Measurements from ENCODE around the gene RAB19. TPM values are rescaled to one million over a fixed set of nuclear protein-coding genes. Genes with fewer than 3 reads are reported as not detected.

The RAB19 gene
- total and polyA plus RNA-seq, 9 of the 15 experiments (the other 6 are each of a cell fraction or from before 2014, with no cell fraction given) = not detected

GRCh38 chr7:140391634-140392033 is 12.2 kb upstream of the RAB19 start (continued):
- no peak for TF ChIP-seq CUX1 (CRISPR knock-in tag; IDR thresholded peaks at IDR 0.05)
- no peak for TF ChIP-seq E4F1 (CRISPR knock-in tag; IDR thresholded peaks at IDR 0.05; ENCODE audit: borderline replicate concordance)
- no peak for TF ChIP-seq NFE2 (IDR thresholded peaks at IDR 0.05; ENCODE audit: low read depth)
- TF ChIP-seq NONO (IDR thresholded peaks at IDR 0.05; ENCODE audit: low read depth in 2 of 2, low read length in 1 of 2) = no peak
- no peak for TF ChIP-seq SP2 (IDR thresholded peaks at IDR 0.05; ENCODE audit: extremely low read depth, low read depth, low read length, poor library complexity, severe bottlenecking)
- TF ChIP-seq LCOR (CRISPR knock-in tag; IDR thresholded peaks at IDR 0.05) = no peak
- TF ChIP-seq TAF7 (tag; IDR thresholded peaks at IDR 0.05) = no peak
- TF ChIP-seq SMAD4 (CRISPR knock-in tag; conservative IDR thresholded peaks at IDR 0.05) = peak; percentile 76
- TF ChIP-seq ZNF232 (CRISPR knock-in tag; IDR thresholded peaks at IDR 0.05) = no peak
- TF ChIP-seq ILK (tag; IDR thresholded peaks at IDR 0.05; ENCODE audit: borderline replicate concordance, low read depth) = no peak
- TF ChIP-seq SUPT5H (IDR thresholded peaks at IDR 0.05) = no peak
- TF ChIP-seq SMARCE1 (IDR thresholded peaks at IDR 0.05) = peak; percentile 40; the same call in 1 of the 2 replicates
- peak; percentile 66 for TF ChIP-seq BHLHE40 (IDR thresholded peaks at IDR 0.05; ENCODE audit: low read length)
- TF ChIP-seq PURB (CRISPR knock-in tag; IDR thresholded peaks at IDR 0.05; ENCODE audit: low read depth) = no peak
- no peak for TF ChIP-seq NEUROD1 (IDR thresholded peaks at IDR 0.05; ENCODE audit: borderline replicate concordance, low read depth, low read length, partially characterized antibody)
- peak; percentile 93 for TF ChIP-seq TCF3 (CRISPR knock-in tag; IDR thresholded peaks at IDR 0.05)
- peak; percentile 75 for TF ChIP-seq GATA2 (CRISPR knock-in tag; IDR thresholded peaks at IDR 0.05)
- TF ChIP-seq CBFA2T2 (conservative IDR thresholded peaks at IDR 0.05) = peak; percentile 95
- TF ChIP-seq IRF9 (tag; IDR thresholded peaks at IDR 0.05) = no peak
- TF ChIP-seq TFAM (CRISPR knock-in tag; conservative IDR thresholded peaks at IDR 0.05) = no peak
- no peak for TF ChIP-seq THRAP3 (IDR thresholded peaks at IDR 0.05; ENCODE audit: borderline replicate concordance)
- TF ChIP-seq KLF16 (IDR thresholded peaks at IDR 0.05) = peak; percentile 76; the same call in 1 of the 2 replicates
- peak; percentile 84 for TF ChIP-seq NFIC (IDR thresholded peaks at IDR 0.05)
